Right hindlimb (tissue), 1 donor: ENCODE measurements around the gene HAAO.

Source experiments
- DNase-seq: peaks from one replicate; pipeline ENCODE4 v3.0.0-alpha.2; 2018

HAAO gene

DNA sequence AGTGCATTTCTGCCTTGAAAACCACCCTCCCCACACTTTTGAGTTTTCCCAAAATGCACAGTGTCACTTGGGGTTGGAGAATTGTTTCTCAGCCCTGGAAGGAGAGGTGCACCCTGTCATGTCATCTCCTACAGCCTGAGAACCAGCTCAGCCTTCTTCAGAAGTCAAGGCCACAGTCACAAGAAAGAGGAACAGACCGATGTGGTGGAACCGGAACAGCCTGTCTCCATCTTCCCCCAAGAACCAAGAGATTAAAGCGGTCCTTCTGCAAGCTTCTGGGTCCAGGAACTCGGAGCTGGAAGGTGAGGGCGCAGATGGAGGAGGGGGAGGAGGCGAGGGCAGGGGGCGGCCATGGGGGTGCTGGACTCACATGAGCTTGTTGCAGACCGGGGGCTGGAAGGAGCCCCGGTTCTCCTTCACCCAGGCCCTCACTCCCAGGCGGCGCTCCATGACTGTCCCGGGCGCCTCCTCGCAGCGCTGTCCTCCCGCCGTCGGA, 248 bp downstream of the HAAO start:
- no peak for DNase-seq

DNA sequence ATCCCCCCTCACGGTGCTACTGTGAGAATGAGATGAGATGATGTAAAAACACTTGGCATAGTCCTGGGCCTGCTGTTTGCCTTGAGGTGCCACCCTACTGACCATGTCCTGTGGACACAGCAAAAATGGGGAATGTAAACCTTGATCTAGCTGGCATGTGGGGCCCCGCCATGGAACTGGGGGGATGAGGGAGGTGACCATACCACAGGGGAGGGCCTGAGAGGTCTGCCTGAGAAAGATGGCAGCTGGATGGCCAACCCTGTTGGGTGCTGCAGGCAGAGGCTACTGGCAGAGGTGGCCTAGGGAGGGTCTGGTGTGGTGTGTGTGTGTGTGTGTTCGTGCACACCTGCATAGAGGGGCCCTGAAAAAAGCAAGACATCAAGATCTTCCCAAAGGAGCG, 777 bp downstream of the HAAO start:
- DNase-seq = no peak

DNA sequence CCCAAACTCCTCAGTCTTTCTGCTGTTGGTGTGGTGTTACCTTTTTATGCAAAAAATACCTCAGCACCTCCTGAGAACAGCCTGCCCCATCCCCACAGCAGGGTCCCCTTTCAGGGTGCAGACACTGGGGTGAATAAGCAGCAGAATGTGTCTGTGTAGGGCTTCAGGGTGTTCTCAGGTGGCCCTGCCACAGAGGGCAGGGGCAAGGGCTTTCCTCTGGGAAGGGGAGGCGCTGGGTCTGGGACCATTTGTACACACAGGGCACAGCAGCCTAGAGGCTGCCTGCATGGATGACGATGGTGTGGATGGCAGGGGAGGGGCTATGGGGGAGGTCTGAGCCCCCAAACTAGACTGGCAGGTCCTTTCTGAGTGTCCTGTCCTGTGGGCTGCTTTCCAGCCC, 2.6 kb downstream of the HAAO start:
- no peak for DNase-seq

DNA sequence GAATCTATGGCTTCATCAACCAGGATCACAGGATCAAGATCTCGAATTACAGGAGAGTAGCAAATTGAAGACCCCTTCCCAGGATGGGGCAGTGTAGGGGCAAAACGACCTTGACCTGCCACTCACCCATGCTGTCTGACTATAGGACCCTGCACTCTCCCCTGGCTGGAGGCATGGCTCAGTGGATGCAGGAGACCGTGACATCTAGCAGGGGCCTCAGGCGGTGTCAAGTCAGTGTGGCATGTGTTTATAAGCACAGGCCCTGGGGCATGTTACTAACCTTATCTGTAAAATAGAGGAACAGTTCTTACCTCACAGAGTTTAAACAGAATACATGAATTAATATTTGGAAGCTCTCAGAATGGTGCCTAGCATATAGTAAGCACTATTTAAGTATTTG, 3.5 kb downstream of the HAAO start:
- DNase-seq = no peak

DNA sequence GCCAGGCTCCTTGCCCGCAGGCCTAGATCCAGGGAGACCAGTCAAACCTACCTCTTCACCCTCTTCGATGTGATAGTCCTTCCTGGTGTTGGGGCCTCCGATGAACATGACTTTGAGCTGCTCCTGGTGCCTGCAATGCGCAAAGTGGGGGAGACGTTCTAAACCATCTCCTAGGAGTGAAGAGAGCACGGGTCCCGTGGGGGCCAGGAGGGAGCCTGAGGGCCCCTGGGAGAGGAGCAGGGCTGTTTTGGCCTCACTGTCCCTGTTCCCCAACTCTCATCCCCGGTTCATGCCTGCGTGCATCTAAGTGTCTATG, 3.9 kb downstream of the HAAO start:
- DNase-seq = no peak

DNA sequence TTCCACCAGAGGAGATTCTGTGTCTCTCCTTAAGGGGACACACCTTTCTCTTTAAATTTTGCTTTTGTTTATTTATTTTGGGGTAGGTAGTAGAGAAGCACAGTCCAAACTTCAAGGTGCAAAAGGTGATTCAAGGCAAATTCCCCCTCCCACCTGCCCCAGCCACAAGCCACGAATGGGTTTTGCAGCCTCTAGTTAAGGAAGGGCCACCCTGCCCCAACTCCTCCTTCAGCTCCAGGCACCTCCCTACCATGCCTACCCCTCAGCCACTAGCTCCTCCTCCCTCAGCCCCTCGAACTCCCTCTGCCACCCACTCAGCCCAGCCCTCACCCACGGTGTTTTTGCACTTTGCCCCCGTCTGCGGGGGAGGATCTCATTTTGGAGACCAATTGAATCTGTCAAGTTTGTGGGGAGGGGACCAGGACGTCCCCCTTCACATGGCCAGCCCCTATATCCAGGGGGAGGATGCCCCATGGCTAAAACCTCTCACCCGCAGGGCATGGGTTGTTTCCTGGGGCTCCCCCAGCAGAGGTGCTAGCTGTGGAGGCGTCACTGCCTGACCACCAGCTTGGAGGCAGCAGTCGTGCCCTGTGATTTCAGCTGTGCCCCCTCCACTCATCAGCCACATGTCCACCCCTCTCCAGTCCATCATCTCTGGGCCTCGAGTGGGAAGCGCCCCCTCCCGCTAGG, 4.5 kb downstream of the HAAO start:
- no peak for DNase-seq

DNA sequence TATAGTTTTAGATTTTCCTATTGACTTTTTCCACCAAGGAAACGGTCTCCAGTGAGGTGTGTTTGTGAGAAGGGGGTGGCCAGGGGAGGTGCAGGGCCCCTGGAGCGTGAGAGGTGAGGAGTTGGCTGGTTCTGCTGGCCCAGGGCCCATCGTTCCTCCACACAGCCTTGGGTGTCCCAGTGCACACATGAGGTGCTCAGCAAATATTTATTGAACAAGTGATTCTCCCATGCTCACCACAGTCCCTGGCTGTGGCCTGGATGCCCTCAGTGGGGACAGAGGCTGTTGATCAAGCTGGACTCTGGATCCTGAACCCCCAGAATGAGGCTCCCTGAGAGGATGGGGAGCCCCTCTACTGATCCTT, 5.0 kb downstream of the HAAO start:
- no peak for DNase-seq

DNA sequence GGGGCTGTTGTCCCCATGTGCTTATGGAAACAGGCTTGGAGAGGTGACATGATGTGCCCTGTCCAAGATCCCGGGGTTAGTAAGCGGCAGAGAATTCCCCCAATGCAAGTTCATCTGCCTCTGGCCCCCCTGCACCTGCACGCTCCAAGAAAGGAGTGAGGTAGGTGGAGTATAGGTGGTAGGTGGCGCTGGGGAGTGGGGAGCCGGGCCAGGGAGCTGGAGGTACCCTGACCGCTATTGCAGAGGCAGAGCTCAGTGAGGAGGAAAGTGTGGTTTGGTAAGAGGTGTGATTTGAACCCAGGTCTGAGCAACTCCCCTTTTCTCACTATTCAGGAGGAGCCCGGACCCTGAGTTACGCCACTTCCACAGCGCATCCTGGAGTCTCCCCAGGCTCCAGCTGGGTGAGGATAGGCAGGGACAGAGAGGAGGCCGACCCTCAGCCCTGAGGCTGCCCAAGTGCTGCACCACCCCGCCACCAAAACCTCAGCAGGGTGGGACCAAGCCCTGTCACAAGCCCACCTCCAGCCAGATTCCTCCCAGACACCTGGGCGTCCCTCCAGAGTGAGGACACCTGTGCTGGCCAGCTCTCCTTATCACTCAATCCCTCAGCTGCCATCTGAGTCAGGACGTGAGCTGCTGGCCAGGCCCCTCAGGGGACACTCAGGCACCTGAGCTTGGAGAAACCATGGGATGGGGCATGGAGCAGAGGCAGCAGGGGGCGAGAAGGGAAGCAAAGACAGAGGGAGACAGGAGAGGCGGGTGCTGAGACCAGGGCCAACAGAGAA, 5.6 kb downstream of the HAAO start:
- DNase-seq = no peak

DNA sequence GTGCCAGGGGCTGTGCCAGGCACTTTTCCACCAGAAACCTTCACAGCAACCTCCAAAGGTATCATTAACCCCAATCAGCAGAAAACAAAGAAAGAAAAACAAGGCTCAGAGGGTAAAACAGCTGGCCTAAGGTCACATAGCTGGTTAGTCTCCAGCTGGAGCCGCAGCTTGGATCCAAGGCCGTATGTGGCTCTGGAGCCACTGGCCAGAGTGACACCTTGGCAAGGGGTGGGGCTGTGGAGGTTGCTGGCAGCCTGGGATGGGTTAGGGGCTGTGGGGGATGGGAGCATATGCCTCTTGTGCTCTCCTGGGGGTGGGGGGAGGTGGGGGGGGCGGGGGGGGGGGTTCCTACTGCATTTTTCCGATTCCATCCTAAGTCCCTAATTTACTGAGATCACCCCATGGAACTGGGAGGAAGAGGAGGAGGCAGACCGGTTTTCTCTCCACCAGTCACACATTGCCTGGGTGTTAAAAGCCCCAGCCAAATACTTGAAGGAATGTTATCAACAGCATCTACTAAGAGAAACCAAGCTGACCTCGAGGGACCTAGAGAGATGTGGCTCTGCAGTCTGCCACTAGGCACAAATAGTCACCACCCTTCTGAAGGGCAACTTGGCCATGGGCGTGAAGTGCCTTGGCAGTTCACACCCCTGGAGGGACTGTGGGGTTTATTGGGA, 8.0 kb downstream of the HAAO start:
- DNase-seq = no peak

DNA sequence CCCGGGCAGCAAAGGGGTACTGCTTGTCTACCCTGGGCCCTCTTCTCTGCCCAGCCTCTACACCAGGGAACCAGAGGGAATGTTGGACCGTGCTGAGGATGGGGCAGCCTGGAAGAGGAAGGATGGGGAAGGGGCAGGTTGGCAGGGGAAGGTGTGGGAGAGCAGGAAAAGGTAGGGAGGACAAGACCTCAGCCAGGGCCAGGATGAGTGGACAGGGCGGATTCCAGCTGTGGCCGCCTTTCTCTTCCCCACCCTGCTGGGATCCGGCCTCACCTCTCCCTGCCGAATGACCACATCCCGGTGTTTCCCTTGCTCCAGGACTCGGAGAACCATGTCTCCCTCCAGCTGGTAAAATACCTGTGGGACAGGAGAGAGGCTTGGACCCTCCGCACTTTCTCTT, 8.9 kb downstream of the HAAO start:
- no peak for DNase-seq

DNA sequence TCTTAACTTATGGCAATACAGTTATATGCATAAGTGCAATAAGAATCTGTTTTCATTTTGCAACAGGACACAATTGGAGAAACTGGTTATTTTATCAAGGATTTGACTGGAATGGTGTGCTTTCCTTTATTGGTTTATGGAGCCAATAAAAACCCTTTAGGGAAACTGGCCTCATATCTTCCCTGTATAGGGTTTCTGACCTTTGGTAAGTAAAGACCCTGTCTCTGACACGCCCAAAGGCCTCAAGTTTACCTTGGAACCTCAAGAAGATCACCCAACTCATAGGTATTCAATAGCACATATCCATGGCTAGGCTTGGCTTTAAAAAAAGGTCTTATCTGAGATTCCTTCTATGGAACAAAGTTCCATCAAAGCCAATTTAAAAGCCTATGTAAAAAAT, 11.2 kb downstream of the HAAO start:
- DNase-seq = no peak

DNA sequence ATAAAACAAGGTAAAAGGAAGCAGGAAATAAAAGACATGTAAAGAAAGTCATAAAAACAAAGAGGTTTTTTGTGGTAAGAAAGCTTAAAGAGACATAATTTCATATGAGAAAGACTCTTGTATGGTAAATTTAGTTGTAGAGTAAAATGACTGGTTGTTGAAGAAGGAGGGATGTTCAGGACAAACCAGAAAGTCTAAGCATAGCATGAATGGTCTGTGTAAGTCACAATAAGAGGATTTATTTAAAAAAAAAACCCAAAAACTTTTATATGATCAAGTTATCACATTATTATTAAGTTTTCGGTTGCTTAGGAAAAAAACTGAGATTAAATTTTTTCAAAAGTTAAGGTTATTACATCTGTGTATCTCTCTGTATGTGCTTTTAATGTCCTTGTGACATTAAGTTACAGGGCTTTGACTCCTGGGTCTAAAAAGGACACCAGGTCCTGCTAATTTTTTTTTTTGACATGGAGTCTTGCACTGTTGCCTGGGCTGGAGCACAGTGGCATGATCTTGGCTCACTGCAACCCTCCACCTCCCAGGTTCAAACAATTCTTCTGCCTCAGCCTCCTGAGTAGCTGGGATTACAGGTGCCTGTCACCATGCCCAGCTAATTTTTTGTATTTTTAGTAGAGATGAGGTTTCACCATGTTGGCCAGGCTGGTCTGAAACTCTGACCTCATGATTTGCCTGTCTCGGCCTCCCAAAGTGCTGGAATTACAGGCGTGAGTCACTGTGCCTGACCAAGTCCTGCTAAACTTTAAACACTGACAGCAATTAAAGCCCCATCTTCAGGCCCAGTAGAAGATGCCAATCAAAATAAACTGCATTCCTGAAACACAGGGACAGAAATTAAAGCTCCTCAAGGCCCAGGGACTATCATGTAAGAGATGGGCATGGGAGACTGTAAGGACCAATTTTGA, 14.2 kb downstream of the HAAO start:
- no peak for DNase-seq

DNA sequence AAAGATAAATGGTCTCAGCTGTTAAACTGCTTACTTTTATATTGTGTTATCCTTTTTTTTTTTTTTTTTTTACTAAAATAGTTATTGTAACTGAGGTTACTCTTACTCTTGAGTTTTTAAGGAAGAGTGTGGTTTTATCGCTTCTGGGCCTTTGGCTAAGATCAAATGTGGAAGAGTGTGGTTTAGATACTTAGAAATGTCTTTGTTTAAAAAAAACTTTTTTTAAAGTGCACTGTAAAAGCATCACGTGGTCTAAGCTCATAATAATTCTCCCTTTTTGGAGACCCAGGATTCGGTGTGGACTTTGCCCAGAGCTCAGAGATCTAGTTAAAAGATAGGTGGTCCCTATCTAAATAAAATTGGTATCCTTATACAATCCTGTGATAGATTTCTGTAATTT, 16.6 kb downstream of the HAAO start:
- no peak for DNase-seq

DNA sequence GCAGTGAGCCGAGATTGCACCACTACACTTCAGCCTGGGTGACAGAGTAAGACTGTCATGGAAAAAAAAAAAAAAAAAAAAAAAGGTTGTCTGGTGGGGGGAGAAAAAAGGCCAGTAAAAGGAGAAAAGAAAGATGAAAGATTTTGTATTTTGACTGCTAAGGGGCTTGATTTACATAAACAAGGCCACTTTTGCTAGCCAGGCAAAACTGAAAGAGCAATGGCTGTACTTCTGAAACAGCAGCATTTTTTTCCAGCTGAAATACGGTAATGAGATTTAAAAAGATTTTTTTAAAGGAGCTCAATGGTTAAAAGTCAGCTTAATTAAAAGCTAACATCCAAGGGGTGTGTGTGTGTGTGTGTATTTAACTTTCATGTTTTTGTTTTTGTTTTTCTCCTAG, 17.2 kb downstream of the HAAO start:
- DNase-seq = no peak

DNA sequence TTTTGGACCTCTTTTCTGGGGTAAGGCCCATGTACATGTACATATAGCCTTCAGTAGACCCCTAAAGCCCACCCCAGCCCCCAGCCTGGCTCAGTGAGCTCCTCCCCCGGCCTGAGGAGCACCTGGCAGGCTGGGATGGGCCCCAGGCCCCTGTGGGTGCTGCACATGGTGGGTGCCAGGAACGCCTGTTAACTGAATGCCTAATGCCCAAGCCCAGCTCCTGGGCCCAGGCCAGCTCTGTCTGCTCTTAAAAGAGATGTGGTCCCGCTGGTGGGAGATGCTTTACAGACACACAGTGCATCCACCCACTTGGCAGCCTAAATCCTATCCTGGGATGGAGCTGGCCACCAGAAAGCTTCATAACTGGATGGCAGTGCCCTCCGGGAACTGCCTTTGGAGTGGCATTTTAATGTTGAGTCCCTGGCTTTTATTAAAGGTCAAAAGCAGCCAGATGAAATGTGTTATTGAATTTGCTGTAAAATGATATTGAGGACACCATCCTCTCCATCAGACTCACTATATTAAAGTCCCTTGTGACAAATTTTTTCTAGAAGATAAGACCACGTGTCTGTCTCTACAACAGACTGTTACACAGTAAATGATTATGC, 20.7 kb downstream of the HAAO start:
- no peak for DNase-seq

DNA sequence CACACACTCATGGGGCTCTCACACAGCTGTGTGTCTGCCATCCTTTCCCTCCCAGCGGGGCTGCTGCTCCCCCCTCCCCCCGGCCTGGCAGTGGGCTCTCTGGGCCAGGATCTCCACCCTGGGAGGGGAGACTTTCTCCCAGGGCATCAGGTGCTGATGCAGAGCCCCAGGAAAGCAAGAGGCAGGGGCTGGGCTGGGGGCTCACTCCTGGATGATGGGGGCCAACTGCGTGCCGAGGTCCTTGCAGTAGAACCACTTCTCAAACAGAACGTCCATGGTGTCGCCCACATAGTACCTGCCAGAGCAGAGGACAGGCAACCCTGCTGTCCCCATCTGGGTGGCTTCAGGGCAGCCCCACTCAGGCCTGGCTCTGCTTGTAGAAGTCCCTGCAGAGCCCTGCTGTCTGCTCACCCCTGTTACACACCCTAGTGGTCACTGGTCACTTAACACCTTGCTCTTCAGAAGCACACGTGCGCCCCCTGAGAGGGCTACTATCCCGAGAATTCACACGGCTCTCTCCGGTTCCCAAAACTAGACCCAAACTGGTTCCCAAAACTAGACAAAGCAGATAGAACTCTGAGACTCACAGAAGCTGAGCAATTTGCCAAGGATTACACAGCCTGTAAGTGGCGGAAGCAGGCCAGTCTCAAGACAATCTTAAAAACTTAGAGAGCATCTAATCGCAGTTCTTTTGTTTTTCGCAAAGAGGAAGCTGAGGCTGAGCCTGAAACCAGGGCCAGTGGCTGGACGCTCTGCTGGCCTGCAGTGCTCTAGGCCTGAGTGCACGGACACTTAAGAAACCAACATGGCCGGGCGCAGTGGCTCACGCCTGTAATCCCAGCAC, 21.9 kb downstream of the HAAO start:
- no peak for DNase-seq

DNA sequence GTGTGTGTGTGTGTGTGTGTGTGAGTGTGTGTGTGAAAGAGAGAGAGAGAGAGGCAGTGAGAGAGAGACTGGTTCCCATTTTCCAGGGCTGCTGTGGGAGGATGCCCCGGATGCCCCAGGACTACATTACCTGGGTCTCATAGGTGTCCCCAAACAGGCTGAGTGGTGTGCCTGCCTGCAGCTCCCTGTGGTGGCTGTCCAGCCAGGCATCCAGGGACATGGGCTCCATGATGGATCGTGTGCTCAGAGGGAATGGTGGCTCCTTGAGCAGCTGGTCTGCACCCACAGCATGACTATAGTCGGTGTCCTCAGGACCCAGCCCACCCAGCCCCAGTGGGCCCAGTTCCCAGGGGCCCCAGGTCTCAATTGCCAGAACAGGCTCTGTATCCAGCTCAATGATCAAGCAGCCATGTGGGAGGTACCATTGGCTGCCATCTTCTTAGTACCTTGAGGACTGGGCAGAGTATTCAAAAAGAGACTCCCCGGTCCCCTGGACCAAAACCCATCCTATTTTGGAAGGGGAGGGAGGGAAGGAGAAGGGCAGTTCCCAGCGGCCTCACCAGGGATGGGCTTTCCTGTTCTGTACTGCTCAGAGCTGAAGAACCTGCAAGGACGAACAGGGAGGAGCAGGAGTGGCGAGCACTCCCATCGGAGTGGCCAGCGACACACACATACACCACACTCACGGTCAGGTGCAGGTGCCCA, 22.6 kb downstream of the HAAO start:
- no peak for DNase-seq

DNA sequence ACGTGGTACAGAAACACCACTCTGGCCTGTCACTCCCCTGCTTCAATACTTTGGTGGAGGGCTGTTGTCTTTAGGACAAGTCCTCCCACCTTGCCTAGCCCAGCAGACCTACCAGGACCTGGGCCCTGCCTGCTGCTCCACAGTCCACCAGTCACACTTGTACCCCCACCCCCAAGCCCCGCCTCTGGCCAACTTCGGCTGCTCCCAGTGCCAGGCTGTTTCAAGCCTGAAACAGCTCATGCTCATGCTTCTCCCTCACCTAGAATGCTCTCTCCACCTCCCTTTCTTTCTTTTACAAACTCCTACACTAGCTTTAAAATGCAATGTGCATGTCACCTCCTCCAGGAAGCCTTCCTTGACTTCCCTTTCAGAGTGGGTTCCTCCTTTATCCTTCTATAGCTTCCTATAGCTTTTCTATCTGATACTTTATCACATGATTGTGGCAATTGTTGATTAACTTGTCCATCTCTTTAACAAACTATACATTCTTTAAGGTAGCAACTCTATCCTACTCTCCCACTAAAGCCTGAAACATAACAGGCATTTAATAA, 23.6 kb downstream of the HAAO start:
- DNase-seq = no peak

DNA sequence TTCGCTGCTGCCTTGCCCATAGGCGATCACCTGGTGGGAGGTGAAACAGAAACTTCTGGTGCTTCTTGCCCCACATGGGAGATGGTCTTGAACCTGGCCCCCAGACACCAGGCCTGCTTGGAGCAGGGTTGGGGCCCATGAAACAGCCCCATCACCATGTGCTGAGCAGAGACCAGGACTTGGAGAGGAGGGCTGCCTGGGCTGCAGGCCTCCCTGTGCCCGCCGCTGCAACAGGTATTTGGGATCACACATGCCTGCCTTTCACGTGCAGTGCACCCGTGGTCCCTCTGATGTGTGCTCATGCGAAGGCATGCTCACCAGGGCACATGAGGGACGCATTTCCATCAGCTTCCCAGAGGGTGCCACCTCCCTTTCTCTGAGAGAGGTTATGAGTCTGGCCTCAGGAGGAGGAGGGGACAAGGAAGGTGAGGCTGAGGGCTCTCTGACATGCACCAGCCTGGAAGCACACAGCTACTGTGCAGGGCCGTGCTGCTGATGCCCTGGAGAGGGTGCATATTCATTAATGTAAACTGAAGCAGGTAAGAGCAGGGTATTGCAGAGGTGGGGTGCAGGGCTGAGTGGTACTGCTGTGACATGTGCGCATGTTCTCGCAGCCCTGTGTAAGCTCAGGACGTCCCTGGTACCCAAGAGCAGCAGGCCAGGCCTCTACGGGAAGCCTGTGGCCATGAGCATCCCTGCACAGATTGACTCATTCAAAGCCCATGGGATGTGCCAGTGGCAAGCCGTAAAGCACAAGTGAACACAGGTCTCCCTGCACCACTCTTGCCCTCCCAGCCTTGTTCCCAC, 24.3 kb downstream of the HAAO start:
- no peak for DNase-seq
